Psoas muscle (tissue), 8 donors: Measurements from ENCODE around the gene ALG1L2. TPM values are rescaled to one million over a fixed set of nuclear protein-coding genes. Genes with fewer than 3 reads are reported as not detected.
A peak's percentile ranks its signal among the peaks of the same experiment; 100 is the strongest.
"Not testable (repeated sequence)": the region's sequence is repeated elsewhere in the genome, so short reads cannot be mapped to it uniquely, and the experiment has no call there.

ENCODE experiments used
- ATAC-seq, 4 donors: fragments of 200-7000 bp; cut with Tn5 transposase; one replicate each; pipeline ENCODE4 v1.9.1; 2020; ENCODE audit warnings: moderate library complexity in 3 of 4, mild to moderate bottlenecking in 2 of 4
- DNase-seq, 2 donors: peaks; one replicate each; pipeline ENCODE4 v3.0.0-alpha.2; 2020
- H3K27ac ChIP-seq: fragments of 200-600 bp; one replicate; pipeline ENCODE4 v1.8.0; 2022
- H3K27me3 ChIP-seq, 3 donors: fragments of 200-600 bp in 1 of 3; one replicate each; pipeline versions ENCODE4 v1.6.1 to v1.8.0; 2013 to 2022; ENCODE audit warnings: low read length in 2 of 3, mild to moderate bottlenecking in 2 of 3, moderate library complexity in 1 of 3; ENCODE audit not compliant: insufficient read depth in 3 of 3
- H3K36me3 ChIP-seq, 2 donors: fragments of 200-600 bp in 1 of 2; one replicate each; pipeline versions ENCODE4 v1.6.1 to v1.8.0; 2013 to 2022; ENCODE audit warnings: low read depth in 1 of 2, mild to moderate bottlenecking in 1 of 2, moderate library complexity in 1 of 2; ENCODE audit not compliant: insufficient read depth in 1 of 2
- H3K4me1 ChIP-seq: fragments of 200-600 bp; one replicate; pipeline ENCODE4 v1.8.0; 2022
- H3K4me3 ChIP-seq: fragments of 200-600 bp; one replicate; pipeline ENCODE4 v1.8.0; 2022; ENCODE audit warnings: mild to moderate bottlenecking
- H3K9me3 ChIP-seq: fragments of 200-600 bp; one replicate; pipeline ENCODE4 v1.8.0; 2022
- WGBS, 3 donors: extraction: QIAGEN DNeasy Blood & Tissue Kit; methylation state at CpG; one replicate each; pipeline versions ENCODE4 v1.1.6 to v1.1.7; 2013; 5-methylcytosine and 5-hydroxymethylcytosine counted together
- intact Hi-C, 2 donors: fragments of 100-400 bp; cut with DNase I; formaldehyde crosslinking; loops; one replicate each; pipeline versions ENCODE4 v1.11.0 to v1.14.2; 2022
- polyA plus RNA-seq, 3 donors: library from polyadenylated mRNA; stranded (reverse); fragments of 200-250 nt; gene quantifications; one replicate each; pipeline ENCODE4 v1.2.3, GENCODE V29; 2013
- total RNA-seq, 4 donors: library from RNA; stranded (reverse); fragmentation: NEBNext Ultra II Directional in 2 of 4; extraction: Animal tissue kit (Norgen Biotek cat#: 25700) in 2 of 4; gene quantifications; one replicate each; pipeline versions ENCODE4 v1.2.1 to v1.2.4, GENCODE V29; 2021 to 2023
- TF ChIP-seq, protein P1 (sequence below): fragments of 200-600 bp; IDR thresholded peaks from one replicate; pipeline ENCODE4 v1.8.0; 2022; ENCODE audit warnings: antibody characterized with exemption
- donor health status: healthy with polysubstance abuse.
- donor health status: DM: no; HTN: no; CAD: no; lungs with moderate emphysema.
- donor health status: Bipolar disorder and iron deficiency.
- donor health status: healthy.
- donor health status: DM: yes; HTN: yes; CAD: no.
- donor health status: DM: no; HTN: no; CAD: no.
- donor health status: DM: no; HTN: no; CAD: no.
- donor health status: DM: yes; HTN: yes; CAD: no.

ALG1L2 gene
- total and polyA plus RNA-seq, 7 donors = not detected

- no peaks in the 10 kb centered on the region for H3K4me1 ChIP-seq
- H3K27ac ChIP-seq = no peak overlapping the region
- H3K36me3 ChIP-seq = no peaks in the 10 kb centered on the region
- H3K27me3 ChIP-seq = peaks cover 0 to 9% (median 8%) of the 10 kb centered on the region in 3 donors
- intact Hi-C loops = no loop called here
- ATAC-seq (no peak), DNase-seq (no peak)
- WGBS, 3 donors = 42 to 61% (median 56%) methylated on average over 9 to 16 of the region's 16 CpGs
- TF ChIP-seq, protein P1, sequence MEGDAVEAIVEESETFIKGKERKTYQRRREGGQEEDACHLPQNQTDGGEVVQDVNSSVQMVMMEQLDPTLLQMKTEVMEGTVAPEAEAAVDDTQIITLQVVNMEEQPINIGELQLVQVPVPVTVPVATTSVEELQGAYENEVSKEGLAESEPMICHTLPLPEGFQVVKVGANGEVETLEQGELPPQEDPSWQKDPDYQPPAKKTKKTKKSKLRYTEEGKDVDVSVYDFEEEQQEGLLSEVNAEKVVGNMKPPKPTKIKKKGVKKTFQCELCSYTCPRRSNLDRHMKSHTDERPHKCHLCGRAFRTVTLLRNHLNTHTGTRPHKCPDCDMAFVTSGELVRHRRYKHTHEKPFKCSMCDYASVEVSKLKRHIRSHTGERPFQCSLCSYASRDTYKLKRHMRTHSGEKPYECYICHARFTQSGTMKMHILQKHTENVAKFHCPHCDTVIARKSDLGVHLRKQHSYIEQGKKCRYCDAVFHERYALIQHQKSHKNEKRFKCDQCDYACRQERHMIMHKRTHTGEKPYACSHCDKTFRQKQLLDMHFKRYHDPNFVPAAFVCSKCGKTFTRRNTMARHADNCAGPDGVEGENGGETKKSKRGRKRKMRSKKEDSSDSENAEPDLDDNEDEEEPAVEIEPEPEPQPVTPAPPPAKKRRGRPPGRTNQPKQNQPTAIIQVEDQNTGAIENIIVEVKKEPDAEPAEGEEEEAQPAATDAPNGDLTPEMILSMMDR = no peak
- H3K4me3 ChIP-seq = no peak overlapping the region
- H3K9me3 ChIP-seq = no peaks in the 10 kb centered on the region
Measured at GRCh38 chr3:130093741-130094391, 12.2 kb downstream of the ALG1L2 start.

DNA sequence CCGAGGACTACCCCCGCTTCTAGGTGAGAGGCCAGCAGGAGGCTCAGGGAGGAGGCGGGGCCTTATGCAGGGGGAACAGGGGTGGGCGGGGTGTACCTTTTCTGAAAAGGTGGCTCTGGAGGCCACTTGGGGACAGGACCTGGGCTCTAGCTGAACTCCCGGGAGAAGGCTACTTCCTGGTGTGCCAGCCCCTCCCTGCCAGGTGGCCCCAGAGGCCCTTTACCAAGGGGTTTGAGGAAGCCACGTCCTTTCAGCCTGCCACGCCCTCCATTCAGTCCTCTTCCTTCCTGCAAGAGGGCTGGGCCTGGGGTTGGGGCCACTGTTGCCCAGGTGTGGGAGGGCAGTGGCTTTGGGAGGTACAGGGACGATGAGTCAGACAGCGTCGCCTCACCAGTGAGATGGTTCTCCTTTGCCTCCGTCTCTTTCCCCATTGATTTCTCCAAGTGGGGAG, 12.9 kb downstream of the ALG1L2 start:
- 81 to 91% (median 85%) methylated on average over 8 to 11 of the region's 11 CpGs for WGBS, 3 donors
- H3K4me3 ChIP-seq, H3K36me3 ChIP-seq, intact Hi-C loops, H3K27ac ChIP-seq, DNase-seq, H3K4me1 ChIP-seq, H3K9me3 ChIP-seq, ATAC-seq, H3K27me3 ChIP-seq: not testable (repeated sequence)

GRCh38 chr3:130095858-130096257, 14.2 kb downstream of the ALG1L2 start:
- H3K27me3 ChIP-seq, DNase-seq, H3K36me3 ChIP-seq, intact Hi-C loops, H3K4me1 ChIP-seq, H3K4me3 ChIP-seq, H3K27ac ChIP-seq, H3K9me3 ChIP-seq, ATAC-seq: not testable (repeated sequence)
- WGBS, 3 donors = 36 to 49% (median 39%) methylated on average over 11 of the region's 11 CpGs

GRCh38 chr3:130097096-130097495, 15.5 kb downstream of the ALG1L2 start:
- 91 to 94% (median 92%) methylated on average over 8 of the region's 8 CpGs for WGBS, 3 donors
- H3K4me1 ChIP-seq, ATAC-seq, H3K36me3 ChIP-seq, H3K4me3 ChIP-seq, H3K9me3 ChIP-seq, intact Hi-C loops, H3K27me3 ChIP-seq, H3K27ac ChIP-seq, DNase-seq: not testable (repeated sequence)

- H3K27me3 ChIP-seq, H3K36me3 ChIP-seq, ATAC-seq, H3K4me1 ChIP-seq, intact Hi-C loops, H3K27ac ChIP-seq, H3K9me3 ChIP-seq, H3K4me3 ChIP-seq: not testable (repeated sequence)
- WGBS, 3 donors = 33 to 41% (median 37%) methylated on average over 14 to 15 of the region's 16 CpGs
- DNase-seq = peak in 1 of 2 donors; percentile 48
Measured at GRCh38 chr3:130097690-130098638, 16.3 kb downstream of the ALG1L2 start.

DNA sequence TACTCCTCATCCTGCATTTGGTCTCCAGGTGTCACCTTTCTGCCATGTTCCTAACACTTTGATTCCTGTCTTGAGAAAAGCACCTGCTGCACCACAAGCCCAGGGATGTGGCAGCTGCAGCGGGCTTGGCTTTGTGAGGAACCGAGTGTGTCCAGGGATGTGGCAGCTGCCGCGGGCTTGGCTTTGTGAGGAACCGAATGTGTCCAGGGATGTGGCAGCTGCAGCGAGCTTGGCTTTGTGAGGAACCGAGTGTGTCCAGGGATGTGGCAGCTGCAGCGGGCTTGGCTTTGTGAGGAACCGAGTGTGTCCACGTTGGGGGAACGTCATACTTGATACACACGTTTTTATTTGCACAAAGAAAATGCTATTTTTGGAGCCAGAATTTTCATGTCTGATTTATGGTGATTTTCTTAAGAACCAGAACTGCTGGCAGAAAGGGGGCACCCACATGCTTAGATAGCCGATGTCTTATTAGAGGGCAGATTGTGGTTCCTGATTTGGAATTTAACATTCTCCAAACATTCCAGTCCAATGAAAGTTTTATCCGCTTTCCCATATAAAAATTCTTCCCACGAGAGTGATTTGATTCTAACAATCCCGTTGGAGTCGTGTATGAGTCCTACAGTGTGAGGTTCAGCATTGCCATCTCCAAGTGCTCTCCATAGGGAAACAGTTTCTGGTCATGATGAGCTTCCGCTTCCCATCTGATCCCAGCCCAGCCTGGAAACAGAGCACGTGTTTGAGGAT, 17.2 kb downstream of the ALG1L2 start:
- DNase-seq, H3K9me3 ChIP-seq, H3K27ac ChIP-seq, H3K4me1 ChIP-seq, H3K27me3 ChIP-seq, H3K36me3 ChIP-seq, intact Hi-C loops, ATAC-seq, H3K4me3 ChIP-seq: not testable (repeated sequence)
- 16 to 22% (median 18%) methylated on average over 19 of the region's 19 CpGs for WGBS, 3 donors

GRCh38 chr3:130102545-130102944, 20.9 kb downstream of the ALG1L2 start:
- intact Hi-C loops, ATAC-seq: not testable (repeated sequence)
- 82 to 91% (median 88%) methylated on average over 19 of the region's 19 CpGs for WGBS, 3 donors

GRCh38 chr3:130104191-130104590, 22.6 kb downstream of the ALG1L2 start:
- H3K4me1 ChIP-seq, H3K36me3 ChIP-seq, H3K27me3 ChIP-seq, DNase-seq, intact Hi-C loops, ATAC-seq, H3K4me3 ChIP-seq, H3K27ac ChIP-seq, H3K9me3 ChIP-seq: not testable (repeated sequence)
- 85 to 94% (median 92%) methylated on average over 11 to 14 of the region's 14 CpGs for WGBS, 3 donors

More at GRCh38 chr3:130102545-130102944, 20.9 kb downstream of the ALG1L2 start:
- H3K4me1 ChIP-seq, H3K27me3 ChIP-seq, DNase-seq, H3K27ac ChIP-seq, H3K36me3 ChIP-seq, H3K9me3 ChIP-seq, H3K4me3 ChIP-seq: not testable (repeated sequence)

DNA sequence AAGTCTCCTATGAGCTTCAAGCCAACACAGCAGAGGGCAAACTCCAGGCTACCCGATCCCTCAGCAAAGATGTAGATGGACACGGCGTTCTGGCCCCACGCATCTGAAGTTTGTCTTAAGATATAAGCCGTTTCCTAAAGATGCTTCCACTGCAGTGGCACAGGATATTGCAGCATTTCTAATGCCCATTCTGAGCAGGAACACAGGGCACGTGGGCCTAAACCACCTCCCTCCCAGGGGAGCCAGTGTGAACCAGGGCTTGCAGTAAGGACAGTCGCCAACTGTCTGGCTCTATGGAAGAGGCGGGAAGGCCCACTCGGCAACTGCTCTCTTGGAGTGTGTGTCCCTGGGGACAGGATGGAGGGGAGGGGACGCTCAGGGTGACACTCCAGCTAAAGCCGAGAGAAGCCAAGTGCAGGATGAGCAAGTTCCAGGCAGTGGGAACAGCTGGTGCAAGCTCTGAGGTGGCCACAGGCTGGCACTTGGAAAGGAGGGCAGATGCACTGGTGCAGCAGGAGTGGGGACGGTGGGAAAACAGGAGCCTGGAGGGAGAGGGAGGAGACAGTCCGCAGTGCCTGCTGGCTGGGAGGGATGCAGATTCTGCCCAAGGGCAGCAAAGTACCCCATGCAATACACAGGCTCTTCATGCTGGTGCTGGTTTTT, 25.8 kb downstream of the ALG1L2 start:
- H3K36me3 ChIP-seq, H3K4me1 ChIP-seq, H3K27me3 ChIP-seq, H3K27ac ChIP-seq, DNase-seq, H3K9me3 ChIP-seq, ATAC-seq, H3K4me3 ChIP-seq: not testable (repeated sequence)
- intact Hi-C loops = loop anchor here (5.0 kb wide), 1 partner anchor 165 kb away; no protein-coding TSS in a partner anchor
- 49 to 67% (median 63%) methylated on average over 8 to 13 of the region's 13 CpGs for WGBS, 3 donors
